Esophagus squamous epithelium (tissue), 4 donors: ENCODE measurements around the gene OTOG.

ENCODE experiments used
- CTCF ChIP-seq, 6 experiments: fragments of 450-650 bp in 4 of 6; fragments of 200-600 bp in 2 of 6; sonication (generic) in 2 of 6; IDR thresholded peaks; one replicate each; pipeline ENCODE4 v1.5.1; 2016 to 2019; ENCODE audit warnings: antibody characterized with exemption in 6 of 6, mild to moderate bottlenecking in 4 of 6, moderate library complexity in 4 of 6
- POLR2A ChIP-seq, 4 donors: fragments of 450-650 bp; IDR thresholded peaks; one replicate each; pipeline ENCODE4 v1.6.1; 2017; ENCODE audit warnings: antibody characterized with exemption in 4 of 4, mild to moderate bottlenecking in 4 of 4, moderate library complexity in 3 of 4

DNA sequence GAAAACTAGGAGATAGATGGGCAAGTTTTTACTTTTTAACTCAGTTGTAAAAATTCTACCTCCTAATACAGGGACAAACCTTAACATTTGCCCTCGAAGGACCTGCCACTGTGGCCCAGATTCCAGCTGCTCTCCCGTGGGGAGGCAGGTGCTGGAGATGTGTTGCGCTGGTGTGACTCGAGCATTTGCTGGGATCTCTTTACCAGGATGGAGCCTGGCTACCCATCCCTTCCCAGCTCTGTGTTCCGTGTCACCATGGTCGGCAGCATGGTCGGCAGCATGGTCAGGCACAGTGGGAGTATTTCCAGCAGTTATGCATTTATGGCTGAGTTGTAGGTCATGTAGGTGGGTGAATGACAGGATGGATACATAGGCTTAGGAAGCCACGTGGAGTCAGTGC is 41.1 kb downstream of the OTOG start:
- no peak for TF ChIP-seq CTCF (IDR thresholded peaks at IDR 0.05)
- no peak for TF ChIP-seq POLR2A (IDR thresholded peaks at IDR 0.05)
